ENCODE measurements around the gene ARRB1. TPM values are rescaled to one million over a fixed set of nuclear protein-coding genes. Genes with fewer than 3 reads are reported as not detected.

The ARRB1 gene
- total RNA-seq, 1 experiment from 2014 or later = 90.1 TPM

DNA sequence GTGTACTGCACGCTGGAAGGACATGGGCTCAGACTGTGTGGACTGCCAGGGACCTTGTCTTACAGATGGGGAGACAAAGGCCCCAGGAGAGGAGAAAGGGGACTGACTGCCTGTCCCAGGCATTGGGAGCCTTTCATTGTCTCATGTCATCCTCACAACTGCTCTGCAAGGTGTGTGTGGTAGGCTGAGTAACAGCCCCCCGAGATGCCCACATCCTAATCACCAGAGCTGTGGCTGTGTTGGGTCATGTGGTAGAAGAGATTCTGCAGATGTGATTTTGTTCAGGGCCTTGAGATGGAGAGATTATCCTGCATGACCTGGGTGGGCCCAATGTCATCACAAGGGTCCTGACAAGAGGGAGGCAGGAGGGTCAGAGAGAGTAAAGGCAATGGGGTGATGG is 39.1 kb downstream of the ARRB1 start:
- H3K27ac Mint-ChIP-seq = peak overlapping the region; percentile 41
- CTCF ChIA-PET = interaction anchor here (1.1 kb wide), 1 partner anchor 32 kb away, joined by 3 read pairs; no protein-coding TSS in a partner anchor

DNA sequence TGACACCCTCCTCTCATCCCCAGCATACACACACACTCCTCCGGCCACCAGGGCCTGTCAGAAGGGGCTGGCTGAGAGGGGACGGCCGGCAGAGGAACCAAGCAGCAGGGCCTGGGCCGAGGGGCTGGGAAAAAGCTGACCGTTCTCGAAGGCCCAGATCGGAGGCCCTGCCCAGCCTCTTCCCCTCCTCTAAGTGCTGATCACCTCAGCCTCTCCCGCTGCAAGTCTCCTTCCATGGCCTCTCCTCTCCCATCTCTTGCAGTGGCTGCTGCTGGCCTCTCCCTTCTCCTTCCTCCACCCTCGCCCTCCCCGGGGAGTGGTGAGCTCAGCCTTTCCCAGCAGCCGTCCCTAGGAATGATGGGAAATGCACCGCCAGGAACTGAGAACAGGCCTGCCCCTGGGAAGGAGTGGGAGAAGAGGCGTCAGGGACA is 39.6 kb downstream of the ARRB1 start:
- ATAC-seq (peak; percentile 34; the same call in 1 of the 2 replicates), DNase-seq (ENCODE audit: low spot score) (no peak)
- H3K36me3 Mint-ChIP-seq = peaks cover 11% of the 10 kb centered on the region
- H3K4me3 Mint-ChIP-seq = no peak overlapping the region
- peak overlapping the region; percentile 41; the same call in 1 of the 2 replicates for H3K27ac Mint-ChIP-seq
- peaks cover 7% of the 10 kb centered on the region for H3K9me3 Mint-ChIP-seq
- H3K4me1 Mint-ChIP-seq = peaks cover 41% of the 10 kb centered on the region
- no peaks in the 10 kb centered on the region for H3K27me3 Mint-ChIP-seq (ENCODE audit: low read depth)
- CTCF ChIA-PET = interaction anchor here (1.1 to 1.4 kb wide), 1 partner anchor 32 kb away, joined by 3 to 5 read pairs; no protein-coding TSS in a partner anchor
- POLR2A ChIA-PET = no interaction called here
- TF ChIP-seq, protein P1, sequence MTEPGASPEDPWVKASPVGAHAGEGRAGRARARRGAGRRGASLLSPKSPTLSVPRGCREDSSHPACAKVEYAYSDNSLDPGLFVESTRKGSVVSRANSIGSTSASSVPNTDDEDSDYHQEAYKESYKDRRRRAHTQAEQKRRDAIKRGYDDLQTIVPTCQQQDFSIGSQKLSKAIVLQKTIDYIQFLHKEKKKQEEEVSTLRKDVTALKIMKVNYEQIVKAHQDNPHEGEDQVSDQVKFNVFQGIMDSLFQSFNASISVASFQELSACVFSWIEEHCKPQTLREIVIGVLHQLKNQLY (CRISPR knock-in tag; IDR thresholded peaks at IDR 0.05) = no peak
- no peak for TF ChIP-seq OVOL2 (CRISPR knock-in tag; IDR thresholded peaks at IDR 0.05; ENCODE audit: borderline replicate concordance)
- TF ChIP-seq, protein P2, sequence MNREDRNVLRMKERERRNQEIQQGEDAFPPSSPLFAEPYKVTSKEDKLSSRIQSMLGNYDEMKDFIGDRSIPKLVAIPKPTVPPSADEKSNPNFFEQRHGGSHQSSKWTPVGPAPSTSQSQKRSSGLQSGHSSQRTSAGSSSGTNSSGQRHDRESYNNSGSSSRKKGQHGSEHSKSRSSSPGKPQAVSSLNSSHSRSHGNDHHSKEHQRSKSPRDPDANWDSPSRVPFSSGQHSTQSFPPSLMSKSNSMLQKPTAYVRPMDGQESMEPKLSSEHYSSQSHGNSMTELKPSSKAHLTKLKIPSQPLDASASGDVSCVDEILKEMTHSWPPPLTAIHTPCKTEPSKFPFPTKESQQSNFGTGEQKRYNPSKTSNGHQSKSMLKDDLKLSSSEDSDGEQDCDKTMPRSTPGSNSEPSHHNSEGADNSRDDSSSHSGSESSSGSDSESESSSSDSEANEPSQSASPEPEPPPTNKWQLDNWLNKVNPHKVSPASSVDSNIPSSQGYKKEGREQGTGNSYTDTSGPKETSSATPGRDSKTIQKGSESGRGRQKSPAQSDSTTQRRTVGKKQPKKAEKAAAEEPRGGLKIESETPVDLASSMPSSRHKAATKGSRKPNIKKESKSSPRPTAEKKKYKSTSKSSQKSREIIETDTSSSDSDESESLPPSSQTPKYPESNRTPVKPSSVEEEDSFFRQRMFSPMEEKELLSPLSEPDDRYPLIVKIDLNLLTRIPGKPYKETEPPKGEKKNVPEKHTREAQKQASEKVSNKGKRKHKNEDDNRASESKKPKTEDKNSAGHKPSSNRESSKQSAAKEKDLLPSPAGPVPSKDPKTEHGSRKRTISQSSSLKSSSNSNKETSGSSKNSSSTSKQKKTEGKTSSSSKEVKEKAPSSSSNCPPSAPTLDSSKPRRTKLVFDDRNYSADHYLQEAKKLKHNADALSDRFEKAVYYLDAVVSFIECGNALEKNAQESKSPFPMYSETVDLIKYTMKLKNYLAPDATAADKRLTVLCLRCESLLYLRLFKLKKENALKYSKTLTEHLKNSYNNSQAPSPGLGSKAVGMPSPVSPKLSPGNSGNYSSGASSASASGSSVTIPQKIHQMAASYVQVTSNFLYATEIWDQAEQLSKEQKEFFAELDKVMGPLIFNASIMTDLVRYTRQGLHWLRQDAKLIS (CRISPR knock-in tag; IDR thresholded peaks at IDR 0.05; ENCODE audit: borderline replicate concordance) = no peak
- no peak for TF ChIP-seq SP1 (CRISPR knock-in tag; conservative IDR thresholded peaks at IDR 0.05)
- TF ChIP-seq SOX15 (CRISPR knock-in tag; IDR thresholded peaks at IDR 0.05) = no peak
- TF ChIP-seq GABPB1 (CRISPR knock-in tag; IDR thresholded peaks at IDR 0.05) = no peak
- TF ChIP-seq JUN (CRISPR knock-in tag; IDR thresholded peaks at IDR 0.05) = no peak
- TF ChIP-seq NFYB (CRISPR knock-in tag; conservative IDR thresholded peaks at IDR 0.05; ENCODE audit: low read depth) = no peak
- TF ChIP-seq, protein P3, sequence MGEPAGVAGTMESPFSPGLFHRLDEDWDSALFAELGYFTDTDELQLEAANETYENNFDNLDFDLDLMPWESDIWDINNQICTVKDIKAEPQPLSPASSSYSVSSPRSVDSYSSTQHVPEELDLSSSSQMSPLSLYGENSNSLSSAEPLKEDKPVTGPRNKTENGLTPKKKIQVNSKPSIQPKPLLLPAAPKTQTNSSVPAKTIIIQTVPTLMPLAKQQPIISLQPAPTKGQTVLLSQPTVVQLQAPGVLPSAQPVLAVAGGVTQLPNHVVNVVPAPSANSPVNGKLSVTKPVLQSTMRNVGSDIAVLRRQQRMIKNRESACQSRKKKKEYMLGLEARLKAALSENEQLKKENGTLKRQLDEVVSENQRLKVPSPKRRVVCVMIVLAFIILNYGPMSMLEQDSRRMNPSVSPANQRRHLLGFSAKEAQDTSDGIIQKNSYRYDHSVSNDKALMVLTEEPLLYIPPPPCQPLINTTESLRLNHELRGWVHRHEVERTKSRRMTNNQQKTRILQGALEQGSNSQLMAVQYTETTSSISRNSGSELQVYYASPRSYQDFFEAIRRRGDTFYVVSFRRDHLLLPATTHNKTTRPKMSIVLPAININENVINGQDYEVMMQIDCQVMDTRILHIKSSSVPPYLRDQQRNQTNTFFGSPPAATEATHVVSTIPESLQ (CRISPR knock-in tag; IDR thresholded peaks at IDR 0.05) = no peak
- TF ChIP-seq, protein P4, sequence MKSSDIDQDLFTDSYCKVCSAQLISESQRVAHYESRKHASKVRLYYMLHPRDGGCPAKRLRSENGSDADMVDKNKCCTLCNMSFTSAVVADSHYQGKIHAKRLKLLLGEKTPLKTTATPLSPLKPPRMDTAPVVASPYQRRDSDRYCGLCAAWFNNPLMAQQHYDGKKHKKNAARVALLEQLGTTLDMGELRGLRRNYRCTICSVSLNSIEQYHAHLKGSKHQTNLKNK (CRISPR knock-in tag; IDR thresholded peaks at IDR 0.05) = no peak
- no peak for TF ChIP-seq NR1H2 (CRISPR knock-in tag; IDR thresholded peaks at IDR 0.05)
- TF ChIP-seq, protein P5, sequence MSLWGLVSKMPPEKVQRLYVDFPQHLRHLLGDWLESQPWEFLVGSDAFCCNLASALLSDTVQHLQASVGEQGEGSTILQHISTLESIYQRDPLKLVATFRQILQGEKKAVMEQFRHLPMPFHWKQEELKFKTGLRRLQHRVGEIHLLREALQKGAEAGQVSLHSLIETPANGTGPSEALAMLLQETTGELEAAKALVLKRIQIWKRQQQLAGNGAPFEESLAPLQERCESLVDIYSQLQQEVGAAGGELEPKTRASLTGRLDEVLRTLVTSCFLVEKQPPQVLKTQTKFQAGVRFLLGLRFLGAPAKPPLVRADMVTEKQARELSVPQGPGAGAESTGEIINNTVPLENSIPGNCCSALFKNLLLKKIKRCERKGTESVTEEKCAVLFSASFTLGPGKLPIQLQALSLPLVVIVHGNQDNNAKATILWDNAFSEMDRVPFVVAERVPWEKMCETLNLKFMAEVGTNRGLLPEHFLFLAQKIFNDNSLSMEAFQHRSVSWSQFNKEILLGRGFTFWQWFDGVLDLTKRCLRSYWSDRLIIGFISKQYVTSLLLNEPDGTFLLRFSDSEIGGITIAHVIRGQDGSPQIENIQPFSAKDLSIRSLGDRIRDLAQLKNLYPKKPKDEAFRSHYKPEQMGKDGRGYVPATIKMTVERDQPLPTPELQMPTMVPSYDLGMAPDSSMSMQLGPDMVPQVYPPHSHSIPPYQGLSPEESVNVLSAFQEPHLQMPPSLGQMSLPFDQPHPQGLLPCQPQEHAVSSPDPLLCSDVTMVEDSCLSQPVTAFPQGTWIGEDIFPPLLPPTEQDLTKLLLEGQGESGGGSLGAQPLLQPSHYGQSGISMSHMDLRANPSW (CRISPR knock-in tag; conservative IDR thresholded peaks at IDR 0.05; ENCODE audit: low read depth) = no peak
- TF ChIP-seq PRRX2 (CRISPR knock-in tag; IDR thresholded peaks at IDR 0.05) = no peak

More for the DNA sequence above, 39.1 kb downstream of the ARRB1 start:
- DNase-seq (ENCODE audit: low spot score) = no peak
- no peak for ATAC-seq
- H3K9me3 Mint-ChIP-seq = peaks cover 7% of the 10 kb centered on the region
- H3K4me3 Mint-ChIP-seq = no peak overlapping the region
- POLR2A ChIA-PET = no interaction called here
- peaks cover 40% of the 10 kb centered on the region for H3K4me1 Mint-ChIP-seq
- no peaks in the 10 kb centered on the region for H3K27me3 Mint-ChIP-seq (ENCODE audit: low read depth)
- peaks cover 11% of the 10 kb centered on the region for H3K36me3 Mint-ChIP-seq
- TF ChIP-seq OVOL2 (CRISPR knock-in tag; IDR thresholded peaks at IDR 0.05; ENCODE audit: borderline replicate concordance) (no peak), NR2C2 (CRISPR knock-in tag; IDR thresholded peaks at IDR 0.05) (no peak), ZNF671 (CRISPR knock-in tag; IDR thresholded peaks at IDR 0.05) (no peak), ZNF317 (CRISPR knock-in tag; IDR thresholded peaks at IDR 0.05; ENCODE audit: borderline replicate concordance, low read depth) (no peak), TEAD1 (CRISPR knock-in tag; IDR thresholded peaks at IDR 0.05) (no peak), NFE2L1 (CRISPR knock-in tag; IDR thresholded peaks at IDR 0.05) (no peak)
- TF ChIP-seq, protein P6, sequence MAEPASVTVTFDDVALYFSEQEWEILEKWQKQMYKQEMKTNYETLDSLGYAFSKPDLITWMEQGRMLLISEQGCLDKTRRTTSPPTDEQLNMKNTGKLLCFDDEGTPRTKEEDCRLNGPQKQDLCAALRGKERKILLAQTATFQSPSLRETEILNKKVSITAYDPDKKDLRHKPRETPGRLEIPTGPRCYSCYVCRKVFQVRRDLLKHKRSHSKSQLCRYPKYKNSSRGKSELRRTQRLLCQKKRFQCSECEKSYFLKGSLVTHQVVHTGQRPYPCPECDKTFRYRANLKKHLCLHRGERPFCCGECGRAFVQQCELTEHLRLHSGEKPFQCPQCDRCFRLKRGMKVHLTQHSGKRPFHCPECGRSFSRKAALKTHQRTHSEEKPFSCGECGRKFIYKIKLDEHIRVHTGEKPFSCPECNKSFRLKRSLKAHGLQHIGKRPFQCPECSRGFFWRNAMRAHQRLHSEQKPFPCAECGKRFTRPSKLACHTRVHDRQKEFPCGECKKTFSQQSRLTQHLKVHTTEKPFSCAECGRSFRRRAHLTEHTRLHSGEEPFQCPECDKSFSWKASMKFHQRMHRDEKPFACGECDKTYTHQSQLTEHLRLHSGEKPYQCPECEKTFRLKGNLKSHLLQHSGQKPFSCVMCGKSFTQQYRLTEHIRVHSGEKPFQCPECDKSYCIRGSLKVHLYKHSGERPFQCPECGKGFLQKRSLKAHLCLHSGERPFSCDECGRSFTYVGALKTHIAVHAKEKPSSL (CRISPR knock-in tag; conservative IDR thresholded peaks at IDR 0.05) = no peak
- TF ChIP-seq, protein P7, sequence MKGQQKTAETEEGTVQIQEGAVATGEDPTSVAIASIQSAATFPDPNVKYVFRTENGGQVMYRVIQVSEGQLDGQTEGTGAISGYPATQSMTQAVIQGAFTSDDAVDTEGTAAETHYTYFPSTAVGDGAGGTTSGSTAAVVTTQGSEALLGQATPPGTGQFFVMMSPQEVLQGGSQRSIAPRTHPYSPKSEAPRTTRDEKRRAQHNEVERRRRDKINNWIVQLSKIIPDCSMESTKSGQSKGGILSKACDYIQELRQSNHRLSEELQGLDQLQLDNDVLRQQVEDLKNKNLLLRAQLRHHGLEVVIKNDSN (CRISPR knock-in tag; IDR thresholded peaks at IDR 0.05) = no peak
- TF ChIP-seq, protein P8, sequence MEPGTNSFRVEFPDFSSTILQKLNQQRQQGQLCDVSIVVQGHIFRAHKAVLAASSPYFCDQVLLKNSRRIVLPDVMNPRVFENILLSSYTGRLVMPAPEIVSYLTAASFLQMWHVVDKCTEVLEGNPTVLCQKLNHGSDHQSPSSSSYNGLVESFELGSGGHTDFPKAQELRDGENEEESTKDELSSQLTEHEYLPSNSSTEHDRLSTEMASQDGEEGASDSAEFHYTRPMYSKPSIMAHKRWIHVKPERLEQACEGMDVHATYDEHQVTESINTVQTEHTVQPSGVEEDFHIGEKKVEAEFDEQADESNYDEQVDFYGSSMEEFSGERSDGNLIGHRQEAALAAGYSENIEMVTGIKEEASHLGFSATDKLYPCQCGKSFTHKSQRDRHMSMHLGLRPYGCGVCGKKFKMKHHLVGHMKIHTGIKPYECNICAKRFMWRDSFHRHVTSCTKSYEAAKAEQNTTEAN (CRISPR knock-in tag; IDR thresholded peaks at IDR 0.05) = no peak
- TF ChIP-seq, protein P9, sequence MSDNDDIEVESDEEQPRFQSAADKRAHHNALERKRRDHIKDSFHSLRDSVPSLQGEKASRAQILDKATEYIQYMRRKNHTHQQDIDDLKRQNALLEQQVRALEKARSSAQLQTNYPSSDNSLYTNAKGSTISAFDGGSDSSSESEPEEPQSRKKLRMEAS (CRISPR knock-in tag; IDR thresholded peaks at IDR 0.05) = no peak
